HepG2 (cell line): ENCODE results near the gene COBL.

Source experiments
- IRF9 ChIP-seq: sonication (generic); formaldehyde crosslinking; IDR thresholded peaks from 2 replicates; pipeline ENCODE4 v1.8.0; 2022; ENCODE audit warnings: missing genetic modification reagents, mild to moderate bottlenecking, borderline replicate concordance
- ZFAT ChIP-seq: sonication (generic); formaldehyde crosslinking; conservative IDR thresholded peaks from 2 replicates; pipeline ENCODE4 v1.8.1; 2023; ENCODE audit warnings: missing genetic modification reagents, inconsistent platforms
- ZNF674 ChIP-seq: sonication (generic); formaldehyde crosslinking; IDR thresholded peaks from 2 replicates; pipeline ENCODE4 v1.5.0; 2020; ENCODE audit warnings: low read depth, mild to moderate bottlenecking, missing genetic modification reagents

GRCh38 chr7:51078653-51079052 lies 238.0 kb downstream of the COBL start:
- TF ChIP-seq IRF9 (no peak), ZNF674 (CRISPR knock-in tag) (no peak), ZFAT (CRISPR knock-in tag) (no peak)
